Testis (tissue), 2 donors: ENCODE data around the gene C6orf89.

ENCODE experiments used
- POLR2A ChIP-seq: fragments of 450-650 bp; IDR thresholded peaks from one replicate; pipeline ENCODE4 v1.6.1; 2017; ENCODE audit warnings: antibody characterized with exemption, mild to moderate bottlenecking, moderate library complexity
- TF ChIP-seq, protein P1 (sequence below), 3 experiments: fragments of 450-650 bp in 2 of 3; fragments of 200-600 bp in 1 of 3; sonication (generic) in 1 of 3; IDR thresholded peaks; one replicate each; pipeline ENCODE4 v1.5.1; 2016 to 2019; ENCODE audit warnings: antibody characterized with exemption in 3 of 3, mild to moderate bottlenecking in 2 of 3, moderate library complexity in 1 of 3

DNA sequence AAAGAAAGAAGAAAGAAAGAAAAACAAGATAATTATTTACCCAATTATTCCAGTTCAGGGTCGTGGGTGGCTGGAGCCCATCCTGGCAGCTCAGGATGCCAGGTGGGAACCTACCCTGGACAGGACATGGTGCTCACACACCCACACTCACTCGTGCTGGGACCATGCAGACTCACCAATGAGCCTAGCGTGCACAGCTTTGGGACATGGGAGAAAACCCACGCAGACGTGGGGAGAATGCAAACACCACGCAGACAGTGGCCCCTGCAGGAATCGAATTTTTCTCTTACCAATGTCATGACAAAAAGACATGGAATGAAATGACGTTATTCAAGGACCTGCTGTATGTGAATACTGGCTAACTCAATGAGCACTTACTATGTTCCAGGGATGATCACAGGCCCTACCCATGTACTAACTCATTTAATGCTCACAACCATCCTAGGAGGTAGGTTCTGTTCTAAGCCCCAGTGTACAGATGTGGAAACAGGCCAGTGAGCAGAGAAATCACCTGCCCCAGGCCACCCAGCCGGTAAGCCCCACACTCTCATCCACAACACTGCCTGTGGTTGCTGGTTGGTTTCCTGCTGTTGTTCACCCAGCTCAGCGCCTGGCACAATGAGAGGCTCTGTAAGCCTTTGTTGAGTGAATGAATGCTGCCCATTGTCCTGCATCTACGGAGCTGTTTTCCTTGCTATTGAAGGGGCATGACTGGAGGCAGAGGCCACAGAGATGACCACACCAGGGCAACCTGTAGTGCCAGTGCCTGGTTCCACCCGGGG, 62.0 kb downstream of the C6orf89 start:
- no peak for TF ChIP-seq POLR2A
- TF ChIP-seq, protein P1, sequence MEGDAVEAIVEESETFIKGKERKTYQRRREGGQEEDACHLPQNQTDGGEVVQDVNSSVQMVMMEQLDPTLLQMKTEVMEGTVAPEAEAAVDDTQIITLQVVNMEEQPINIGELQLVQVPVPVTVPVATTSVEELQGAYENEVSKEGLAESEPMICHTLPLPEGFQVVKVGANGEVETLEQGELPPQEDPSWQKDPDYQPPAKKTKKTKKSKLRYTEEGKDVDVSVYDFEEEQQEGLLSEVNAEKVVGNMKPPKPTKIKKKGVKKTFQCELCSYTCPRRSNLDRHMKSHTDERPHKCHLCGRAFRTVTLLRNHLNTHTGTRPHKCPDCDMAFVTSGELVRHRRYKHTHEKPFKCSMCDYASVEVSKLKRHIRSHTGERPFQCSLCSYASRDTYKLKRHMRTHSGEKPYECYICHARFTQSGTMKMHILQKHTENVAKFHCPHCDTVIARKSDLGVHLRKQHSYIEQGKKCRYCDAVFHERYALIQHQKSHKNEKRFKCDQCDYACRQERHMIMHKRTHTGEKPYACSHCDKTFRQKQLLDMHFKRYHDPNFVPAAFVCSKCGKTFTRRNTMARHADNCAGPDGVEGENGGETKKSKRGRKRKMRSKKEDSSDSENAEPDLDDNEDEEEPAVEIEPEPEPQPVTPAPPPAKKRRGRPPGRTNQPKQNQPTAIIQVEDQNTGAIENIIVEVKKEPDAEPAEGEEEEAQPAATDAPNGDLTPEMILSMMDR (IDR thresholded peaks at IDR 0.05) = no peak
